Duodenal mucosa (tissue), 2 donors: ENCODE results near the gene CELA3A.
"Not testable (repeated sequence)": the region's sequence is repeated elsewhere in the genome, so short reads cannot be mapped to it uniquely, and the experiment has no call there.

Source experiments
- H3K27ac ChIP-seq: one replicate; pipeline ENCODE4 v1.7.0; 2013; ENCODE audit warnings: low read depth, low read length
- H3K27me3 ChIP-seq, 2 donors: one replicate each; pipeline ENCODE4 v1.7.0; 2013; ENCODE audit warnings: low read length in 2 of 2, control low read depth in 1 of 2; ENCODE audit not compliant: insufficient read depth in 2 of 2, control insufficient read depth in 1 of 2
- H3K36me3 ChIP-seq, 2 donors: one replicate each; pipeline ENCODE4 v1.7.0; 2013; ENCODE audit warnings: low read length in 2 of 2, control low read depth in 1 of 2; ENCODE audit not compliant: insufficient read depth in 2 of 2, control insufficient read depth in 1 of 2
- H3K4me1 ChIP-seq, 2 donors: one replicate each; pipeline ENCODE4 v1.7.0; 2013; ENCODE audit warnings: low read length in 2 of 2, control low read depth in 1 of 2; ENCODE audit not compliant: insufficient read depth in 2 of 2, control insufficient read depth in 1 of 2
- H3K4me3 ChIP-seq, 2 donors: one replicate each; pipeline ENCODE4 v1.7.0; 2013; ENCODE audit warnings: low read length in 2 of 2, low read depth in 1 of 2
- H3K9ac ChIP-seq, 2 donors: one replicate each; pipeline ENCODE4 v1.7.0; 2013; ENCODE audit warnings: low read length in 2 of 2, low read depth in 1 of 2
- H3K9me3 ChIP-seq, 2 donors: one replicate each; pipeline ENCODE4 v1.7.0; 2013; ENCODE audit warnings: low read length in 2 of 2, control low read depth in 1 of 2; ENCODE audit not compliant: control insufficient read depth in 1 of 2

Gene CELA3A

GRCh38 chr1:21998624-21999294 is 2.7 kb upstream of the CELA3A start:
- not testable (repeated sequence) for H3K9ac ChIP-seq, H3K4me1 ChIP-seq, H3K4me3 ChIP-seq, H3K27ac ChIP-seq, H3K27me3 ChIP-seq, H3K36me3 ChIP-seq, H3K9me3 ChIP-seq

- not testable (repeated sequence) for H3K27me3 ChIP-seq, H3K4me3 ChIP-seq, H3K36me3 ChIP-seq, H3K9ac ChIP-seq, H3K9me3 ChIP-seq, H3K4me1 ChIP-seq, H3K27ac ChIP-seq
Measured at GRCh38 chr1:21999645-22000044, 1.8 kb upstream of the CELA3A start.

GRCh38 chr1:22002461-22002860 is 1.0 kb downstream of the CELA3A start:
- H3K27me3 ChIP-seq, H3K9me3 ChIP-seq, H3K9ac ChIP-seq, H3K4me1 ChIP-seq, H3K4me3 ChIP-seq, H3K27ac ChIP-seq, H3K36me3 ChIP-seq: not testable (repeated sequence)

- H3K9me3 ChIP-seq, H3K27me3 ChIP-seq, H3K9ac ChIP-seq, H3K36me3 ChIP-seq, H3K4me3 ChIP-seq, H3K27ac ChIP-seq, H3K4me1 ChIP-seq: not testable (repeated sequence)
Measured at GRCh38 chr1:22002875-22003274, 1.4 kb downstream of the CELA3A start.

- H3K4me3 ChIP-seq, H3K9me3 ChIP-seq, H3K36me3 ChIP-seq, H3K27me3 ChIP-seq, H3K9ac ChIP-seq, H3K27ac ChIP-seq, H3K4me1 ChIP-seq: not testable (repeated sequence)
Measured at GRCh38 chr1:22003959-22004358, 2.5 kb downstream of the CELA3A start.

- H3K27ac ChIP-seq, H3K9me3 ChIP-seq, H3K4me3 ChIP-seq, H3K9ac ChIP-seq, H3K4me1 ChIP-seq, H3K36me3 ChIP-seq, H3K27me3 ChIP-seq: not testable (repeated sequence)
Measured at GRCh38 chr1:22005261-22006149, 4.0 kb downstream of the CELA3A start.

GRCh38 chr1:22006736-22007135 is 5.3 kb downstream of the CELA3A start:
- H3K4me3 ChIP-seq, H3K27me3 ChIP-seq, H3K9me3 ChIP-seq, H3K9ac ChIP-seq, H3K4me1 ChIP-seq, H3K36me3 ChIP-seq, H3K27ac ChIP-seq: not testable (repeated sequence)

GRCh38 chr1:22007262-22007661 is 5.8 kb downstream of the CELA3A start:
- not testable (repeated sequence) for H3K4me1 ChIP-seq, H3K4me3 ChIP-seq, H3K27ac ChIP-seq, H3K27me3 ChIP-seq, H3K36me3 ChIP-seq, H3K9ac ChIP-seq, H3K9me3 ChIP-seq

GRCh38 chr1:22009566-22009965 is 8.1 kb downstream of the CELA3A start:
- not testable (repeated sequence) for H3K27ac ChIP-seq, H3K9me3 ChIP-seq, H3K36me3 ChIP-seq, H3K4me1 ChIP-seq, H3K27me3 ChIP-seq, H3K4me3 ChIP-seq, H3K9ac ChIP-seq

- H3K9me3 ChIP-seq, H3K36me3 ChIP-seq, H3K4me1 ChIP-seq, H3K27me3 ChIP-seq, H3K4me3 ChIP-seq, H3K9ac ChIP-seq, H3K27ac ChIP-seq: not testable (repeated sequence)
Measured at GRCh38 chr1:22012752-22013151, 11.3 kb downstream of the CELA3A start.
